ENCODE results near the gene PRPS1. TPM values are rescaled to one million over a fixed set of nuclear protein-coding genes. Genes with fewer than 3 reads are reported as not detected.
A peak's percentile ranks its signal among the peaks of the same experiment; 100 is the strongest.

The PRPS1 gene
- total RNA-seq, 1 experiment from 2014 or later: 126 TPM

DNA sequence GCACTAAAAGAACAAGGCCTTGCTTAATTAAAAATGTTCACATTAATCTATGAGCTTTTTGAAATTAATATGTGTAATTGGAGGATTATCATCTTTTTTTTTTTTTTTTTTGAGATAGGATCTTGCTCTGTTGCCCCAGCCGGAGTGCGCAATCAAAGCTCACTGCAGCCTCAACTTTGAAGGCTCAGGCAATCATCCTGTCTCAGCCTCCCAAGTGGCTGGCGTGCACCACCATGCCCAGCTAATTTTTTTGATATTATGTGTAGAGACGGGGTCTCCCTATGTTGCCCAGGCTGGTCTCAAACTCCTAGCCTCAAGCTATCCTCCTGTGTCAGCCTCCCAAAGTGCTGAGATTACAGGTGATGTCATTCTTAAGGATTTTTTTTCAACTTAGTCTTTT is 20.0 kb downstream of the PRPS1 start (continued):
- TF ChIP-seq ELF4 (CRISPR knock-in tag; IDR thresholded peaks at IDR 0.05; ENCODE audit: low read depth) (no peak), ZNF219 (CRISPR knock-in tag; IDR thresholded peaks at IDR 0.05; ENCODE audit: borderline replicate concordance) (no peak)
- TF ChIP-seq, protein P1, sequence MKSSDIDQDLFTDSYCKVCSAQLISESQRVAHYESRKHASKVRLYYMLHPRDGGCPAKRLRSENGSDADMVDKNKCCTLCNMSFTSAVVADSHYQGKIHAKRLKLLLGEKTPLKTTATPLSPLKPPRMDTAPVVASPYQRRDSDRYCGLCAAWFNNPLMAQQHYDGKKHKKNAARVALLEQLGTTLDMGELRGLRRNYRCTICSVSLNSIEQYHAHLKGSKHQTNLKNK (CRISPR knock-in tag; IDR thresholded peaks at IDR 0.05): no peak

DNA sequence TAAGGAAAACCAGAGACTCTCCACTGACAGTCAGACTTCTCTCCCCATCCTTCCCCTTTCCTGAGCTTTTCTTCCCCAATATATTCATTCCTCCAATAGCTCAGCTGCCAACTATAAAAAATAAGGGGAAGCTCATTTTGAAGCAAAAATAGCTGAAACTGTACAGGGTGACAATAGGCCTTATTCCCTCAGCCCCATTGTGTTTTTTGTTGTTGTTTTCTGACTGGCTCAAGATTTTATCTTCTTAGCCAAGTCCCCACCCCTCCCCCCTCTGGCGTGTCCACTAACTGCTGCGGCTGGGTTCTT is 26.2 kb downstream of the PRPS1 start:
- peaks cover 12% of the 10 kb centered on the region for H3K36me3 Mint-ChIP-seq
- TF ChIP-seq, protein P2, sequence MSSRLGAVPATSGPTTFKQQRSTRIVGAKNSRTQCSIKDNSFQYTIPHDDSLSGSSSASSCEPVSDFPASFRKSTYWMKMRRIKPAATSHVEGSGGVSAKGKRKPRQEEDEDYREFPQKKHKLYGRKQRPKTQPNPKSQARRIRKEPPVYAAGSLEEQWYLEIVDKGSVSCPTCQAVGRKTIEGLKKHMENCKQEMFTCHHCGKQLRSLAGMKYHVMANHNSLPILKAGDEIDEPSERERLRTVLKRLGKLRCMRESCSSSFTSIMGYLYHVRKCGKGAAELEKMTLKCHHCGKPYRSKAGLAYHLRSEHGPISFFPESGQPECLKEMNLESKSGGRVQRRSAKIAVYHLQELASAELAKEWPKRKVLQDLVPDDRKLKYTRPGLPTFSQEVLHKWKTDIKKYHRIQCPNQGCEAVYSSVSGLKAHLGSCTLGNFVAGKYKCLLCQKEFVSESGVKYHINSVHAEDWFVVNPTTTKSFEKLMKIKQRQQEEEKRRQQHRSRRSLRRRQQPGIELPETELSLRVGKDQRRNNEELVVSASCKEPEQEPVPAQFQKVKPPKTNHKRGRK (CRISPR knock-in tag; IDR thresholded peaks at IDR 0.05; ENCODE audit: borderline replicate concordance): no peak
- TF ChIP-seq, protein P3, sequence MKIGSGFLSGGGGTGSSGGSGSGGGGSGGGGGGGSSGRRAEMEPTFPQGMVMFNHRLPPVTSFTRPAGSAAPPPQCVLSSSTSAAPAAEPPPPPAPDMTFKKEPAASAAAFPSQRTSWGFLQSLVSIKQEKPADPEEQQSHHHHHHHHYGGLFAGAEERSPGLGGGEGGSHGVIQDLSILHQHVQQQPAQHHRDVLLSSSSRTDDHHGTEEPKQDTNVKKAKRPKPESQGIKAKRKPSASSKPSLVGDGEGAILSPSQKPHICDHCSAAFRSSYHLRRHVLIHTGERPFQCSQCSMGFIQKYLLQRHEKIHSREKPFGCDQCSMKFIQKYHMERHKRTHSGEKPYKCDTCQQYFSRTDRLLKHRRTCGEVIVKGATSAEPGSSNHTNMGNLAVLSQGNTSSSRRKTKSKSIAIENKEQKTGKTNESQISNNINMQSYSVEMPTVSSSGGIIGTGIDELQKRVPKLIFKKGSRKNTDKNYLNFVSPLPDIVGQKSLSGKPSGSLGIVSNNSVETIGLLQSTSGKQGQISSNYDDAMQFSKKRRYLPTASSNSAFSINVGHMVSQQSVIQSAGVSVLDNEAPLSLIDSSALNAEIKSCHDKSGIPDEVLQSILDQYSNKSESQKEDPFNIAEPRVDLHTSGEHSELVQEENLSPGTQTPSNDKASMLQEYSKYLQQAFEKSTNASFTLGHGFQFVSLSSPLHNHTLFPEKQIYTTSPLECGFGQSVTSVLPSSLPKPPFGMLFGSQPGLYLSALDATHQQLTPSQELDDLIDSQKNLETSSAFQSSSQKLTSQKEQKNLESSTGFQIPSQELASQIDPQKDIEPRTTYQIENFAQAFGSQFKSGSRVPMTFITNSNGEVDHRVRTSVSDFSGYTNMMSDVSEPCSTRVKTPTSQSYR (CRISPR knock-in tag; IDR thresholded peaks at IDR 0.05): no peak
- TF ChIP-seq MXD4 (CRISPR knock-in tag; IDR thresholded peaks at IDR 0.05; ENCODE audit: borderline replicate concordance) (no peak), JAZF1 (CRISPR knock-in tag; IDR thresholded peaks at IDR 0.05) (no peak), ZNF396 (CRISPR knock-in tag; IDR thresholded peaks at IDR 0.05; ENCODE audit: borderline replicate concordance) (no peak), FOXJ3 (CRISPR knock-in tag; IDR thresholded peaks at IDR 0.05; ENCODE audit: borderline replicate concordance) (no peak), TP53 (CRISPR knock-in tag; IDR thresholded peaks at IDR 0.05) (no peak)
- TF ChIP-seq, protein P4, sequence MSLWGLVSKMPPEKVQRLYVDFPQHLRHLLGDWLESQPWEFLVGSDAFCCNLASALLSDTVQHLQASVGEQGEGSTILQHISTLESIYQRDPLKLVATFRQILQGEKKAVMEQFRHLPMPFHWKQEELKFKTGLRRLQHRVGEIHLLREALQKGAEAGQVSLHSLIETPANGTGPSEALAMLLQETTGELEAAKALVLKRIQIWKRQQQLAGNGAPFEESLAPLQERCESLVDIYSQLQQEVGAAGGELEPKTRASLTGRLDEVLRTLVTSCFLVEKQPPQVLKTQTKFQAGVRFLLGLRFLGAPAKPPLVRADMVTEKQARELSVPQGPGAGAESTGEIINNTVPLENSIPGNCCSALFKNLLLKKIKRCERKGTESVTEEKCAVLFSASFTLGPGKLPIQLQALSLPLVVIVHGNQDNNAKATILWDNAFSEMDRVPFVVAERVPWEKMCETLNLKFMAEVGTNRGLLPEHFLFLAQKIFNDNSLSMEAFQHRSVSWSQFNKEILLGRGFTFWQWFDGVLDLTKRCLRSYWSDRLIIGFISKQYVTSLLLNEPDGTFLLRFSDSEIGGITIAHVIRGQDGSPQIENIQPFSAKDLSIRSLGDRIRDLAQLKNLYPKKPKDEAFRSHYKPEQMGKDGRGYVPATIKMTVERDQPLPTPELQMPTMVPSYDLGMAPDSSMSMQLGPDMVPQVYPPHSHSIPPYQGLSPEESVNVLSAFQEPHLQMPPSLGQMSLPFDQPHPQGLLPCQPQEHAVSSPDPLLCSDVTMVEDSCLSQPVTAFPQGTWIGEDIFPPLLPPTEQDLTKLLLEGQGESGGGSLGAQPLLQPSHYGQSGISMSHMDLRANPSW (CRISPR knock-in tag; conservative IDR thresholded peaks at IDR 0.05; ENCODE audit: low read depth): no peak
- TF ChIP-seq, protein P5, sequence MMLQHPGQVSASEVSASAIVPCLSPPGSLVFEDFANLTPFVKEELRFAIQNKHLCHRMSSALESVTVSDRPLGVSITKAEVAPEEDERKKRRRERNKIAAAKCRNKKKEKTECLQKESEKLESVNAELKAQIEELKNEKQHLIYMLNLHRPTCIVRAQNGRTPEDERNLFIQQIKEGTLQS (CRISPR knock-in tag; conservative IDR thresholded peaks at IDR 0.05): no peak
- TF ChIP-seq, protein P6, sequence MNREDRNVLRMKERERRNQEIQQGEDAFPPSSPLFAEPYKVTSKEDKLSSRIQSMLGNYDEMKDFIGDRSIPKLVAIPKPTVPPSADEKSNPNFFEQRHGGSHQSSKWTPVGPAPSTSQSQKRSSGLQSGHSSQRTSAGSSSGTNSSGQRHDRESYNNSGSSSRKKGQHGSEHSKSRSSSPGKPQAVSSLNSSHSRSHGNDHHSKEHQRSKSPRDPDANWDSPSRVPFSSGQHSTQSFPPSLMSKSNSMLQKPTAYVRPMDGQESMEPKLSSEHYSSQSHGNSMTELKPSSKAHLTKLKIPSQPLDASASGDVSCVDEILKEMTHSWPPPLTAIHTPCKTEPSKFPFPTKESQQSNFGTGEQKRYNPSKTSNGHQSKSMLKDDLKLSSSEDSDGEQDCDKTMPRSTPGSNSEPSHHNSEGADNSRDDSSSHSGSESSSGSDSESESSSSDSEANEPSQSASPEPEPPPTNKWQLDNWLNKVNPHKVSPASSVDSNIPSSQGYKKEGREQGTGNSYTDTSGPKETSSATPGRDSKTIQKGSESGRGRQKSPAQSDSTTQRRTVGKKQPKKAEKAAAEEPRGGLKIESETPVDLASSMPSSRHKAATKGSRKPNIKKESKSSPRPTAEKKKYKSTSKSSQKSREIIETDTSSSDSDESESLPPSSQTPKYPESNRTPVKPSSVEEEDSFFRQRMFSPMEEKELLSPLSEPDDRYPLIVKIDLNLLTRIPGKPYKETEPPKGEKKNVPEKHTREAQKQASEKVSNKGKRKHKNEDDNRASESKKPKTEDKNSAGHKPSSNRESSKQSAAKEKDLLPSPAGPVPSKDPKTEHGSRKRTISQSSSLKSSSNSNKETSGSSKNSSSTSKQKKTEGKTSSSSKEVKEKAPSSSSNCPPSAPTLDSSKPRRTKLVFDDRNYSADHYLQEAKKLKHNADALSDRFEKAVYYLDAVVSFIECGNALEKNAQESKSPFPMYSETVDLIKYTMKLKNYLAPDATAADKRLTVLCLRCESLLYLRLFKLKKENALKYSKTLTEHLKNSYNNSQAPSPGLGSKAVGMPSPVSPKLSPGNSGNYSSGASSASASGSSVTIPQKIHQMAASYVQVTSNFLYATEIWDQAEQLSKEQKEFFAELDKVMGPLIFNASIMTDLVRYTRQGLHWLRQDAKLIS (CRISPR knock-in tag; IDR thresholded peaks at IDR 0.05; ENCODE audit: borderline replicate concordance): no peak
- ATAC-seq: peak; percentile 33; the same call in 1 of the 2 replicates
- peak overlapping the region; percentile 45; the same call in 1 of the 2 replicates for H3K27ac Mint-ChIP-seq
- peak overlapping the region; percentile 29; the same call in 1 of the 2 replicates for H3K4me3 Mint-ChIP-seq
- H3K27me3 Mint-ChIP-seq (ENCODE audit: low read depth): no peaks in the 10 kb centered on the region
- H3K9me3 Mint-ChIP-seq: no peaks in the 10 kb centered on the region
- peaks cover 20% of the 10 kb centered on the region for H3K4me1 Mint-ChIP-seq
- CTCF ChIA-PET: interaction anchor here (0.6 to 2.2 kb wide), 33 partner anchors 11 to 655 kb away, joined by 3 to 48 read pairs (median 4); partner anchors contain the start of genes MID2, MORC4, NCBP2L and PRPS1
- DNase-seq (ENCODE audit: low spot score): no peak
- POLR2A ChIA-PET: interaction anchor here (0.6 to 1.6 kb wide), 2 partner anchors 26 to 120 kb away, joined by 3 to 9 read pairs; partner anchors contain the start of gene PRPS1
